Measurements from ENCODE around the gene TMC2.
A peak's percentile ranks its signal among the peaks of the same experiment; 100 is the strongest.
"Not testable (repeated sequence)": the region's sequence is repeated elsewhere in the genome, so short reads cannot be mapped to it uniquely, and the experiment has no call there.

Gene TMC2

DNA sequence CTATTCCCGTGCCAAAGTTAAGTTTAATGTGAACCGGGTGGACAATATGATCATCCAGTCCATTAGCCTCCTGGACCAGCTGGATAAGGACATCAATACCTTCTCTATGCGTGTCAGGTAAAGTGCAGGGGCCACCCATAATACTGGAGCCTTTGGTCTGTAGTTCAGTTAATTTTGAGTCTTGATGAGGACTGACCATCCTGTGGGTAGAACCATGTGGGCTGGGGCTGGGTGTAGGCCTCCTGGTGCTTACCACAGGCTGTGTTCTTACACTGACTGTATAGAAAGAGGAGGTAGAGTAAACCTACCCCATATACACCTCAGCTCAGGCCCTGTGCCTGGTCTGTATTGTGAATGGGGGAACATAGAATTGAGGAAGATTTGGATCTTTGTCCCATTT lies 118.5 kb downstream of the TMC2 start:
- DNase-seq (ENCODE audit: low read depth, low spot score) = no peak
- no peak overlapping the region for H3K4me3 ChIP-seq (ENCODE audit: low read length)

DNA sequence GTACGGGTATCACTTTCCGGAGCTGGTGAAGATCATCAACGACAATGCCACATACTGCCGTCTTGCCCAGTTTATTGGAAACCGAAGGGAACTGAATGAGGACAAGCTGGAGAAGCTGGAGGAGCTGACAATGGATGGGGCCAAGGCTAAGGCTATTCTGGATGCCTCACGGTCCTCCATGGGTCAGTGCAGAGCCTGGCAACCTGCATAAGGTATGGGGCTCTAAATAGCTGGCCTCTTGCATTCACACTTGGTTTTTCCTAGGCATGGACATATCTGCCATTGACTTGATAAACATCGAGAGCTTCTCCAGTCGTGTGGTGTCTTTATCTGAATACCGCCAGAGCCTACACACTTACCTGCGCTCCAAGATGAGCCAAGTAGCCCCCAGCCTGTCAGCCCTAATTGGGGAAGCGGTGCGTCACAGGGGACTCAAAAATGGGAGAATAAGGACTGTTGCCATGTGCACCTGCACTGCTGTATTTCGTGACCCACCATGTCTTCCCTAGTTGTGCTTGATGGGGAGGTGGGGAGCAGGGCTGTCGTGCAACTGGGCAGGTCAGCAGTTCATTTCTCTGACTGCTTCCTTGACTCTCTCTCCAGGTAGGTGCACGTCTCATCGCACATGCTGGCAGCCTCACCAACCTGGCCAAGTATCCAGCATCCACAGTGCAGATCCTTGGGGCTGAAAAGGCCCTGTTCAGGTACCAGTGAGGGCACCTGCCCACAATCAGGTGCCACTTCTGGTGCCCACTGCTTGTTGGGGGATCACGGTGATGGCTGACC lies 119.2 kb downstream of the TMC2 start:
- no peak for DNase-seq (ENCODE audit: low read depth, low spot score)
- no peak overlapping the region for H3K4me3 ChIP-seq (ENCODE audit: low read length)

DNA sequence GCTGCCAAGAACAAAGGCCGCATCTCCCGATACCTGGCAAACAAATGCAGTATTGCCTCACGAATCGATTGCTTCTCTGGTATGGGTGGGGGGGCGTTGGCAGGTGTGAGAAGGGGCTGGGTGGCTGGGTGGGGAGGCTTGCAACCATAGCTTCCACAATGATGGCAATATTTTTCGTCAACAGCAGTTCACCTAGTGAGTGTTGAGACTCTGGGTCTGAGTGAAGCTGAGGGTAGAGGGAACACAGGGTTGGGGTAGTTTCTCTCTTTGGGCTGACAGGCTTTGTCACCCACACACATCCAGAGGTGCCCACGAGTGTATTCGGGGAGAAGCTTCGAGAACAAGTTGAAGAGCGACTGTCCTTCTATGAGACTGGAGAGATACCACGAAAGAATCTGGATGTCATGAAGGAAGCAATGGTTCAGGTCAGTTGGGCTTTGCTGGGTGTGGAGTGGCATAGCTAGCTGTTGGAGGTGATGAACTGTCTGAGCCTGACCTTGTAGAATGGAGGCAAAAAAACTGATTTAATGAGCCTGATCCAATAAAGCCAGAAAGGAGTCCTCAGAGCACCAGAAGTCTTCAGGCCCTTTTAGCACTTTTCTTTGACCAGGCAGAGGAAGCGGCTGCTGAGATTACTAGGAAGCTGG lies 120.2 kb downstream of the TMC2 start:
- no peak overlapping the region for H3K4me3 ChIP-seq (ENCODE audit: low read length)
- DNase-seq (ENCODE audit: low read depth, low spot score) = no peak

DNA sequence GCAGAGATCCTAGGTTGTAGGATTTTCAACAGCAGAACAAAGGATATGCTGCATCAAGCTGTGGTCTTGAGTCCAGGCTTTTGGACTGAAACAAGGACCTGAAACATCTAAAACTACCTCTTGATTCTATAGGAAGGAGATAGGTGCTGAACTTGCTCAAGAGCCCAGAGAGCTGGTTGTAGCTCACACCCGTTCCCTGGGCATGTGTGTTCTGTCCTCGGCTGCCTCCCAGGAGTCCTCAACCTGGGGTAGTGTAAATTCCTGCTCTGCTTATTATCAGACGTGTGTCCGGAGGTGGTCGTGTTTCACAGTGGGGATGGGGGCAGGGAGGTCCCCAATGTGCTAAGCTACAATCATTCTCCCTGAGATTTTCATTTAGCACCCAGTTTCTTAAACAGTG lies 120.9 kb downstream of the TMC2 start:
- no peak overlapping the region for H3K4me3 ChIP-seq (ENCODE audit: low read length)
- no peak for DNase-seq (ENCODE audit: low read depth, low spot score)

DNA sequence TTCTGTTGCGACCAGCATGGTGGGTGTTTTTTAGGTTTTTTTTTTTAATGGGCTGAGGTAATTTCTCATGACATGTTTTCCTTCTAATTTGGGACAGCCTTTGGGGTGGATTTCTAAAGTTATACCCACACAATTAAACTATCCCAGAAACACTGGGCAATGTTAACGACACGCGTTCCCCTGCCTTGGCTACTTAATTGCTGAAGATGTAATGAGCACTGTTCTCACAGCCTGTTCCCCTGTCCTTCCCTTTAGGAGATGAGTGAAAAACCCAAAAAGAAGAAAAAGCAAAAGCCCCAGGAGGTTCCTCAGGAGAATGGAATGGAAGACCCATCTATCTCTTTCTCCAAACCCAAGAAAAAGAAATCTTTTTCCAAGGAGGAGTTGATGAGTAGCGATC lies 121.3 kb downstream of the TMC2 start:
- no peak for DNase-seq (ENCODE audit: low read depth, low spot score)
- H3K4me3 ChIP-seq (ENCODE audit: low read length) = no peak overlapping the region

DNA sequence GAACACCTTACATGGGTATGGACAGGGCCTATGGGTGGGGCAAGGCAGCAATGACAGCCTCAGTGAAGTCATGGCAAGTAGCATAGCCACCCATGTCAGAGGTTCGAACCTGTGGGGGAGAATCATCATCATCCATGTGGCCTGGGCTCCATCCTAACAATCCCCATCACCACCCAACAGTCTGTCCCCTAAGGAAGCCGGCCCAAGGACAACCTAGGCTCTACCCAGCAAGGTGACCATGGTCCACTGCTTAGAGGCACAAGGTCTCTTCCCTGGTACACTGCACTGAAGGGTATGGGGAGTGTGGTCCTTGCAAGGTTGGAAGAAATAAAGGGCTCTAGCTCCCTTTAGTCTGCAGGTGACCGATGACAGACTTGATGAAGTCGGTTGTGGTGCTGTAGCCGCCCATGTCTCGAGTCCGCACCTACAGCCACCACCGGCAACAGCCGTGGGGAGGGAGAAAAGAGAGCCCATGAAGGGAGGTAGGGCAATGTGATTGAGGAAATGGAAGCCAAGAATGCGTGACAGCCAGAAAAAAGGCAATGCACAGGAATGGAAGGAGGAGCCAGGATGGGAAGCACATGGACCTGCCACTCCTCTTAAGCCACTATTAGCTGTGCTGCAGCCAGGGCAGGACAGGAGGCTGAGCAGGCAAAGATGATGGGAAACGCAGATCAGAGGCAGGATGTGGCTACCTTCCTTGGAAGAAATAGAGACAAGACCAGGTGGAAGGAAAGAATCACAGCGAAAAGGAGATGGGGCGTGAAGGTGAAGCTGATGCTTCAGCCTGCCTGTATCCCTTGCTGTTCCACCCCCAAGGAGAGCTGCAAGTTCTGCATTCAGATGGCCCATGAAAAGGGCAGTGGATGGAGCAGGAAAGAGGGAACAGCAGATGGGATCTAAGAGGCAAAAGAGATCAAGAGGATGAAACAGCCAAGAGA lies 122.3 kb downstream of the TMC2 start:
- DNase-seq (ENCODE audit: low read depth, low spot score) = no peak
- H3K4me3 ChIP-seq (ENCODE audit: low read length) = no peak overlapping the region

DNA sequence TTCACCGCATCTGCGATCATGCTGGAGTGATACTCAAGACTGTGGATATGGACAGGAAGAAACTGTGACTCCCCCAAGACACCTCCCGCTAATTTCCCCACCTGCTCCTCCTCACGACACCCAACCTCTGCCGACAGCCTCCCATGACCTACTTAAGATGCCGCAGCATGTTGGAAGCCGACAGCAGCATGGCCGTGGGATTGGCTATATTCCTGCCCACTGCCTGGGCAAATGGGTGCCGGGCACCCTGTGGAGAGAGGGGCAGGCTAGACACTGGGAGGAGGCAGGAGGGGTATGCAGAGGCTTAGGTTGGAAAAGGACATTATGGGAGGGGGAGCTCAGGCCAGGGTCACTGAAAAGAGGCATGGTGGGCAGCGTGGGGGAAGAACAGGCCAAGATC lies 123.2 kb downstream of the TMC2 start:
- H3K4me3 ChIP-seq (ENCODE audit: low read length) = no peak overlapping the region
- DNase-seq (ENCODE audit: low read depth, low spot score) = no peak

DNA sequence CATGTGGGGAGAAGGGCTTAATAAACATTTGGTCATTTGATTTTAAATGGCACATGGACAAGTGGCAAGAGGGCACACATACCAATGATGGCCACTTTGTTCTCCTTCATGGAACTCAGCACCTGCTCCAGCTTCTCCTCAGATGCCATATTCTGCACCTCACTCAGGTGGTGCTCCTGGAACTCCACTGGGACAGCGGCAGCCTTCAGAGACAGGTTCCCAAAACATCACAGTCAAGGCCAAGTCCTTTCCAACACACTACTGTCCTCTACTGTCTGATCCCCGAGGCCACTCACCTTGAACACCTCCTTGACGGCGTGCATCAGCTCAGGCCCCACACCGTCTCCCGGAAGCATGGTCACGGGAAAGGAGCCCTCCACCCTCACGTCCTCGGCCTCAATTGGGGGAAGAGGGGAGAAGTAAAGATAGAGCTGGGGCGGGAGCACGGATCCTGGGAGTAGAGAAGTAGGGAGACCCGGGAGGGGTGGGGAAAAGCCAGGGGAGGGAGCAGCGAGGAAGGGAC lies 127.1 kb downstream of the TMC2 start:
- DNase-seq (ENCODE audit: low read depth, low spot score) = no peak
- peak overlapping the region; percentile 93 for H3K4me3 ChIP-seq (ENCODE audit: low read length)

DNA sequence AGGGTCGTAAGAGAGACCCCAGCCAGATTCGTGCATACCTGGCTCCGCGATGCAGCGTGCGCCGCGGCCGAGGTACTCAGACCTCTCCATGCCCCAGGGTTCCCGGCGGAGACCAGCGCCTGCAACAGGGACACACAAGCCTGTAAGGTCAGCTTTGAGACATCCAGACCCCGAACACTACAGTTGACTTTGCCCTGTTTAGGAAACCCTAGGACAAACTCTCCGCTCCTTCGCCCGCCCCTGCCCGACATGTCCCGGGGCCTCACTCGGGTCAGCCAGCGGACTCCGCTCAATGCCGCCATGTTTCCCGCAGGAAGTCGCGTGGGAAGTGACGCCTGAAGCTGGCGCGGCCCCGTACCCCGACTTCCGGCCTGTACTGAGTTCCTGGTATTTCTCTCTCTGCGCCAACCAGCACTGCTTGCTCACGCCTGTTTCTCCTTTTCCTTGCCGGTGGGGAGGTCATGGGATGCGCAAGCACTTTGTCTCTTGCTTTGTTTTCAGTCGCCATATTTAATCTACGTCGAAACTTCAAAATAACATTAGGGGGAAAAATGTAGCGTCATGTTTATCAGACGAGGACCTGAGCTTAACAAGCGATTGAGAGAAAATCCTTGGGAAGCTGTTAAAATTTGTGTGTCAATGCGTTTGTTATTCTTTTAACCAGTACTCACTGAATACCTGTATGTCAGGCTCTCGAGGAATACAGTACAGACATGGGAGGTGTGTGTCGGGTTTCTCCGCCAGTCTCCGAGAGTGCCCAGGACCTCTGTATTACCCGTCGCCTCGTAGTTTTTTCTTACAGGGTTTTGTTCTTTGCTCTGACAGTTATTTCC lies 127.7 kb downstream of the TMC2 start, which contains the start of gene IDH3B:
IDH3B (minus strand) TSS at position 330 of the 833 bp plus-strand sequence; CDS start at position 302, 28 bp downstream.
- H3K4me3 ChIP-seq (ENCODE audit: low read length) = peak within 1 kb of the TSS; percentile 93
- peak; percentile 90 for DNase-seq (ENCODE audit: low read depth, low spot score)

DNA sequence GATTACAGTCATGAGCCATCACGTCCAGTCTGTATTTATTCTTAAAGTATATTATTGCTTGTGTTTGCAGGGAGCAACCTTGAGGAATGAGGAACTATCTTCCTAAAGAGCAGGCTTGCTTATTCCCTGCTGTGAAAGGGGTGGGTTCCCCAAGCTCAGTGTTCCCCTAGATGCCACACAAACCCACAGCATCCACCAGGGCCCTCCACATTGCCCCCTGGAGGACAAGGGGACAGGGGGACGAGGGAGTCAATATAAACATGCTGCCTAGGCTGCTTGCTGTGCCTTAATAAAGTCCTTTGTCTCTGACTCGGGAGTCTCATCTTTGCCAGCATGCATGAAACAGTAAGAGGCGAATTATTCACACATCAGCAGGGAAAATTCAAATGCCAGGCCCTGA lies 135.6 kb downstream of the TMC2 start:
- DNase-seq (ENCODE audit: low read depth, low spot score) = no peak
- H3K4me3 ChIP-seq (ENCODE audit: low read length) = no peak overlapping the region

DNA sequence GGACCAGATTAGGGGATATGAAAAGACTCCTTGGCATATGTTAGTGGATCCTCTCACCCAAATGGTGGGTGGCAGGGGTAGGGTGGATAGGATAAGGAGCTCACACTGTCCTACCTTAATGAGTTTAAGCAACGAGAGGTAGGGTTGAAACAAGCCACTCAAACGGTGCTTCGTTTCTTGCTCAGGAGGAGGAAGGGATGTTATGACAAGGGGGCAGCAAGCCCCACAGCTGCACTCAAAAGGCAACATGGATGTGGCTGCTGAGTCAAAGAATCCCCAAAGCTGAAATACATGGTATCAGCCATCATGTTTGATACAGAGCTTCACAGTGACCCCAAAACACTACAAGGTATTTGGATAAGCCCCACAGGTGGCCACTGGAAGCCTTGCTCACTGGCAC lies 136.1 kb downstream of the TMC2 start:
- DNase-seq (ENCODE audit: low read depth, low spot score) = no peak
- no peak overlapping the region for H3K4me3 ChIP-seq (ENCODE audit: low read length)

DNA sequence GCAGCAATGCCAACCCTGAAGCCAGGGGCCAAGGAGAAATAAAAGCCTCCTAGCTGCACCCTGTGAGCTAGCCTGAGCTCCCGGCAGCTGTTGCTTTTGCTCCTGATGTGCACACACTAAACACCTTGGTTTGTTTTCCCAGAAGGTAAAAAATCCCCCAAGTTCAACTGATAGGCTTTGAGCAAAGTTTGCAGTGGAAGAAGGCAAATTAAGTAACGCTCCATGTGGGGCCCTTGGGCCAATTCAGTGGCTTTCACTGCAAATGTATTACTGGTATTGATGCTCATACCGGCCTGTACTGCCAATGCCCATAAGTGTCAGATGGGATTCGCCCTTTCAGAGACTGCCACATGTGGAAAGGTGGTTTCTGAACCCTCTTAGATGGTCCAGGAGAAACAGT lies 137.1 kb downstream of the TMC2 start:
- H3K4me3 ChIP-seq (ENCODE audit: low read length) = no peak overlapping the region
- DNase-seq (ENCODE audit: low read depth, low spot score) = no peak

DNA sequence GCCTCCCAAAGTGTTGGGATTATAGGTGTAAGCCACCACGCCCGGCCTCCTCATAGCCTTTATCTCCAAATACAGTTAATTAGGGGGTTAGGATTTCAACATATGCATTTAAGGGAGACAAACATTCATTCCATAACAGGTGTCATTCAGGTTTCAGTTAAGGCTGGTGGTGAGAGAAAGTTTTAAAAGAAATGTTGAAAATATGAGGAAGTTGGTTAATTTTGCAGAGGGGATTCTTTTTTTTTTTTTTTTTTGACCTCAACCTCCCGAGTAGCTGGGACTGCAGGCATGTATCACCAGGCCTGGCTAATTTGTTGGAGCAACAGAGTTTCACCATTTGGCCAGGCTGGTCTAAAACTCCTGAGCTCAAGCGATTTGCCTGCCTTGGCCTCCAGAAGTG lies 143.7 kb downstream of the TMC2 start:
- no peak overlapping the region for H3K4me3 ChIP-seq (ENCODE audit: low read length)
- no peak for DNase-seq (ENCODE audit: low read depth, low spot score)

DNA sequence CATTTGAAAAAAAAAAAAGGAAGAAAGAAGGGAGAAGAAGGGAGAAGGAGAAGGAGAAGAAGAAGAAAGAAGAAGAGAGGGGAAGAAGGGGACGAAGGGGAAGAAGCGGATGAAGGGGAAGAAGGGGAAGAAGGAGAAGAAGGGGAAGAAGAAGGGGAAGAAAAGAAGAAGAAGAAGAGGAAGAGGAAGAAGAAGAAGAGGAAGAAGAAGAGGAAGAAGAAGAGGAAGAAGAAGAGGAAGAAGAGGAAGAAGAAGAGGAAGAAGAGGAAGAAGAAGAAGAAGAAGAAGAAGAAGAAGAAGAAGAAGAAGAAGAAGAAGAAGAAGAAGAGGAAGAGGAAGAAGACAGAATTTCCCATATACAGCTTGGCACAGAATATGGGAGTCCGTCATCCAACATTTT lies 145.7 kb downstream of the TMC2 start:
- DNase-seq (ENCODE audit: low read depth, low spot score) = not testable (repeated sequence)

DNA sequence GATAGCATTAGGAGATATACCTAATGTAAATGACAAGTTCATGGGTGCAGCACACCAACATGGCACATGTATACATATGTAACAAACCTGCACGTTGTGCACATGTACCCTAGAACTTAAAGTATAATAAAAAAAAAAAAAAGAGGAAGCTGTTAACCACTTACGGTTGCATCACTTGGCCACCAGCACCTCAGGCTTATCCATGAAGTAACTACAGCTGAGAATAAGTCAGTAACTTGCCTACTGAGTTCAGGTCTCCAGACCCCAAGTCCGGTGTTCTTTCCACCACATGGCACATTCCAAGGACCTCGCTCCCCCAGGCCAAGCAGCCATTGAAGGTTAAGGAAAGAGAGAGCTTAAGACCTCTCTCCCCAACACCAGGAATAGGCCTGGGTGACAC lies 148.4 kb downstream of the TMC2 start:
- H3K4me3 ChIP-seq (ENCODE audit: low read length) = not testable (repeated sequence)
- peak; percentile 49 for DNase-seq (ENCODE audit: low read depth, low spot score)

More for the DNA sequence above, 145.7 kb downstream of the TMC2 start:
- not testable (repeated sequence) for H3K4me3 ChIP-seq (ENCODE audit: low read length)

DNA sequence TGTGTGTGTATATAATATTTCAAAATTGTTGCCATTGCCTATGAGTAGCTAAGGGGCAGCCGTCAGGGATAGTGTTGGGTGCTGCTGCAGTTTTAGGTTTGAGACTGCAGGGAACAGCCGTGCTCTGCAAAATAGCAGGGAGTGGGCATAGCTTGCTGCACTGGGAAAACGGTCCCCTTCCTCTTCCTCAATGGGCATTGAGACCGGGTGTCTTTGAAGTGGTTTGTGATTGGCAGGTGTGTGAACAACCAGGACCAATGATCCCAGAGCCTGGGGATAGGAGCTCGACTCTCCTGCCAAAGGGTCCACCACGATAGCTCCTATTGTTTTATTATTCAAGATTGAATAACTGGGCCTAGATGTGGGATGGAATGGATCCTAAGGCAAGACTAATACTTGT lies 151.1 kb downstream of the TMC2 start:
- DNase-seq (ENCODE audit: low read depth, low spot score) = no peak
- H3K4me3 ChIP-seq (ENCODE audit: low read length) = peak overlapping the region; percentile 11; the same call in 1 of the 2 replicates

DNA sequence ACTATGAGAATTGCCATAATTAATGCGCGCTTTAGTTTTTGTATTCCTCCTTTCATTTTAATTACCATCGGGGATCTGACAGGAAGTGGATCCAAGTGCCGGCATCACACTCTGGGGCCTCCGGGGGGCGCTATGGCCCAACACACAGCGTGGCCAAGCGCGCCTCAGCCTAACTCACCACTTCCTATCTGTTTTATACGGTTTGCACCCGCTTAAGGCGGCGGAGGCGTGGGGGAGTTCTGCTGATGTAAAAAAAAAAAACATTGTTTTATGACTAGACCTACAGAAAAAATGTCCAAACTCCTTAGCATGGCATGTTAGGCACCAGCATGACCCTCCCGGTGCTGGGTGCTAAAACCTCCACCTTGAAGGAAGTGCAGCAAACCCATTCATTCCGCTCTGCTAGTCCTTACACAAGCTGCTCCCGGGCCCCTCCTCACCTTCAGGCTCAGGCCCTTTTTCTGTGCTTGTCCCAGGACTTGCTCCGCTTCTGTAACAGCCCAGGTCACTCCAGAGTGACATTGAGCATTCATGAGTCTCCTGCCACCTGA lies 151.7 kb downstream of the TMC2 start:
- peak; percentile 83 for DNase-seq (ENCODE audit: low read depth, low spot score)
- H3K4me3 ChIP-seq (ENCODE audit: low read length) = peak overlapping the region; percentile 23

DNA sequence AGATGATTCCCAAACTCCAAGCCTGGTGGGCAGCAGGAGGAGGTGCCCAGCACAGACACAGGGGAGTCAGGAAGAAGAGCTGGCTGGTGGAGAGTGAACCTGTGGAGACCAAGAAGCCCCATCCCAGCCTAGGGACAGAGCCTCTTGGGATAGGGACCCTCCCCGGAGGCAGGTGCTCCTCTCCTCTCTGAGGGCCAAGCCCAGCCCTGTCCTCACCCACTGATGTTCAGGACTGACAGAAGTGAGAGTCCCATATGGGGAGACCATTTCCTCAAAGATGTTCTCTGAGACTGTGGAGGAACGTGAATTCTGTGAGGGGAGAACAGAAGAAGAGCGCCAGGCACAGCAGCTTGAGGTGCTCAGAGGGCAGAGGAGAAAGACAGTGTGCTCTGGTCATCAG lies 153.8 kb downstream of the TMC2 start:
- no peak for DNase-seq (ENCODE audit: low read depth, low spot score)

More for the DNA sequence above, 153.8 kb downstream of the TMC2 start:
- no peak overlapping the region for H3K4me3 ChIP-seq (ENCODE audit: low read length)

Measured in Jurkat, Clone E6-1 (cell line).